Measurements from ENCODE around the gene NR1H2.
"Not testable (repeated sequence)": the region's sequence is repeated elsewhere in the genome, so short reads cannot be mapped to it uniquely, and the experiment has no call there.

Gene NR1H2

GRCh38 chr19:50347089-50347581, 29.1 kb upstream of the NR1H2 start:
- DNase-seq = peak; percentile 61

- DNase-seq = no peak
These were observed 26.8 kb upstream of the NR1H2 start for GRCh38 chr19:50349277-50350057.

- DNase-seq = no peak
These were observed 24.0 kb upstream of the NR1H2 start for GRCh38 chr19:50352242-50352641.

- not testable (repeated sequence) for DNase-seq
These were observed 22.8 kb upstream of the NR1H2 start for GRCh38 chr19:50353487-50353880.

GRCh38 chr19:50356691-50357177, 19.5 kb upstream of the NR1H2 start:
- DNase-seq = no peak

GRCh38 chr19:50357178-50358100, 18.8 kb upstream of the NR1H2 start:
- peak; percentile 92 for DNase-seq

GRCh38 chr19:50358483-50359327, 17.6 kb upstream of the NR1H2 start:
- peak; percentile 84 for DNase-seq

- DNase-seq = no peak
These were observed 16.9 kb upstream of the NR1H2 start for GRCh38 chr19:50359328-50359818.

GRCh38 chr19:50361290-50362029, 14.8 kb upstream of the NR1H2 start:
- peak; percentile 73 for DNase-seq

- DNase-seq = peak; percentile 48
These were observed 14.2 kb upstream of the NR1H2 start for GRCh38 chr19:50362030-50362412.

GRCh38 chr19:50362656-50363424, 13.4 kb upstream of the NR1H2 start:
- peak; percentile 69 for DNase-seq

- peak; percentile 41 for DNase-seq
These were observed 10.6 kb upstream of the NR1H2 start, which contains the start of gene NAPSA for GRCh38 chr19:50365434-50366306. Gene NAPSA, minus strand, starts transcription at chr19:50365639. Its CDS starts 18 bp downstream, at chr19:50365621.

- DNase-seq = peak; percentile 86
These were observed 7.3 kb upstream of the NR1H2 start for GRCh38 chr19:50368649-50369570.

- no peak for DNase-seq
These were observed 4.3 kb upstream of the NR1H2 start for GRCh38 chr19:50371914-50372475.

- DNase-seq = peak; percentile 79
These were observed 799 bp downstream of the NR1H2 start for GRCh38 chr19:50377051-50377461.

- DNase-seq = no peak
These were observed 1.3 kb downstream of the NR1H2 start for GRCh38 chr19:50377517-50377916.

- DNase-seq = no peak
These were observed 2.1 kb downstream of the NR1H2 start for GRCh38 chr19:50378169-50378862.

- DNase-seq = no peak
These were observed 2.6 kb downstream of the NR1H2 start for GRCh38 chr19:50378863-50379236.

All from activated CD4-positive, alpha-beta T cell treated with anti-CD3 and anti-CD28 coated beads for 48 hours (primary cell).